Fibroblast of skin of right biceps (primary cell): Measurements from ENCODE around the gene REC114.
"Not testable (repeated sequence)": the region's sequence is repeated elsewhere in the genome, so short reads cannot be mapped to it uniquely, and the experiment has no call there.

Source experiments
- DNase-seq: peaks from one replicate; pipeline ENCODE4 v3.0.0-alpha.2; 2013

Gene REC114

GRCh38 chr15:73538563-73539211 lies 95.7 kb downstream of the REC114 start:
- DNase-seq: no peak

DNA sequence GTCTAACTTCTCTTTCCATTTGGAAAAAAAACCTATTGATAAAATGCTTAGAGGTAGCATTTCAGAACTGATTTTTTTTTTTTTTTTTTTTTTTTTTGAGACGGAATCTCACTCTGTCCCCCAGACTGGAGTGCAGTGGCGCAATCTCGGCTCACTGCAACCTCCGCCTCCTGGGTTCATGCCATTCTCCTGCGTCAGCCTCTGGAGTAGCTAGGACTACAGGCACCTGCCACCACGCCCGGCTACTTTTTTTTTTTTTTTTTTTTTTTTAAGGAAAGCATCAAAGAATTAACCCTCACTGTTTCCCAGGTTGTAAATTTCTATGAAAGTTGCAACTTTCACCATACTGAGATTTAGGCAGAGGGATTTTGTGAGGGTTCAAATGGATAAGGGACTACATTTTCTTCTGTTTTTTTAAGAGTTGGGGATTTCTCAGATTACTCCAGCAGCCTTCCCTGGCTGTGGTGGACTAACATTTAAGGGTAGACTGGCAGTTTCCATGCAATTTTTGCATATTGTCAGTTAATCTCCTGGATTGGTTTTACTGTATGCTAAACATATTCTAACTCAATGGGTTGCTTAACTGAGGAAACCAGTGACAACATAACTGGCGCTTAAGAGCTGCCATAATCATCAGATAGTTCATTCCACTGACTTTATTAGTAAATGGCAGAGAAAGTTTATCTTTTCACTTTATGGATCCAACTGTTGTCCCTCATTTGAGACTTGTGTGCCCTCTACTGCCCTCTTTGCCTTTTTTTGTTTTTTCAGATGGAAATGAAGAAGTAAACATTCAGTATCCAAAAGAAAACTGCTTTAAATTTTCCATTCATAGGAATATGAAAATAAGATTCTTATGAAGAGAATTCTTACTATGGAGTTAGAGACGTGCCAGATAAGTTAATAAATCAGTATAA lies 96.5 kb downstream of the REC114 start:
- no peak for DNase-seq

DNA sequence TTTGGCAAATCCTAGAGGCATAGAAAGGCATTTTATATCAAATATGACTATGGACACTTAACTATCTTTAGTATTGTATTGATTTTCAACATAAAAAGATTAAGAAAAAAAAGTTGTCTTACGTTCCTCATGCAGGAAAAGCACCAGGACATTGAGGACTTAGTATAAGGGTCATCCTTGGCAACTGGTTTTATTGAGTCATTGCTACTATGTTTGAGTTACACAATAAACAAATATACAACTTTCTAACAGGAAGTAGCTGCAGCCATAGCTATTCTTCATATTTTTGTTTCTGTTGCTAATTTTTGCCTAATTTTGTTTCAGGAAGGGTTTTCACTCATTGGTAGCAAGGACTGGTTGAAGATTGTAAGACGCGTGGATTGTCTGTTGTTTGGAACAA lies 97.2 kb downstream of the REC114 start:
- no peak for DNase-seq

GRCh38 chr15:73541479-73541878 lies 98.5 kb downstream of the REC114 start:
- DNase-seq: no peak

- not testable (repeated sequence) for DNase-seq
These were observed 106.0 kb downstream of the REC114 start for GRCh38 chr15:73548925-73549324.

DNA sequence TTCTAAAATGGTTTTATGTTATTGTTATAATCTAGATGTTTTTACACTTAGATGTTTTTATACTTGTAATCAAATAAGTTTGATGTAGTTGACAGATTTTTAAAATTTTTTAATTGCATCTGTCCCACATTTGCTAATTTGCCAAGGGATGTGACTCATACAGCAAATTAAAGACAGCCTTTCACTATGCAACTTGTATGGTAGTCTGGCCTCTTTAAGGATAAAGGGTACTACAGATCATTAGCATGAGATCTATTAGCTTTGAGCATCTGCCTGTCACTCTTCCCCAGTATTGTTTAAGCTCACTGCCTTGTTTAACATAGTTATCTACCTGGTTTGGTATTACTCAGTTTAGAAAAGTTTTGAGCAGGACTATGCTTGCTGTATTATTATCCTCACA lies 107.2 kb downstream of the REC114 start:
- DNase-seq: peak; percentile 16

GRCh38 chr15:73555080-73555479 lies 112.1 kb downstream of the REC114 start:
- DNase-seq: no peak

DNA sequence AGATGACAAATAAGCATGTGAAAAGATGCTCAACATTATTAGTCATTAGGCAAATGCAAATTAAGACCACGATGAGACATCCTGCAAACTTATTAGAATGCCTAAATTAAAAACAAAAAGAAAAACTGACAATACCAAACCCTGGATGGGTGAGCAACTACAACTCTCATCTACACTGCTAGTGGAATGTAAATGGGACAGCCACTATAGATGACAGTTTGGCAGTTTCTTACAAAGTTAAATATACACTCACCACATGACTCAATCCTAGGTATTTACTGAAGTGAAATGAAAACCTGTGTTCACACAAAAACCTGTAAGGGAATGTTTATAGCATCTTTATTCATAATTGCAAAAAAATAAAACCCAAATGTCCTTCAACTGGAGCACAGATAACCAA lies 115.6 kb downstream of the REC114 start:
- no peak for DNase-seq

DNA sequence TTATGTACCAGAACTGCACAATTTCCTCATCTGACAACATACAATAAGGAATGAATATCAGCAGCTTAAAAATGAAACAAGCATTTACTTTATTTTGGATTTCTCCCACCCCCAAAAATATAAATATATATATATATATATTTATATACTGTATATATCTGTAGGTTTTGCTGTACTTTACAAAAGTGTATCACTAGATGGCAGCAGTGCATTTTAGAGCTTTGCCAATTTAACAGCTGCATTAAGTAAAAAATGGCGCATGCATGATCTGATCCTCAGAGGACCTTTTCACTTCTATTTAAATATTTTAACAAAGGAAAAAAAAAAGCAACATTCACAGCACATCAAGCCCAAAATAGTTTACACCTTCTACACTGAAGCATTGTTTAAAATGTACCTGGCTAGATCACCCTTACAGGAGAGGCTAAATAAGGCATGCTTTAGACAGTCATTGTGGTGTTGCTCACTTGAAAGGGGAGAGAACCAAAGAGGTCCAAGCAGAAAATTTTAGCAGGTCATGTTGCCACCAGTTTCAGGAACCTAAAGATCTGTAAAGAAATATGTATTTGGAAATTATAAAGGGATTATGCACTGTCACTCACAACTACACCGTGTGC lies 117.6 kb downstream of the REC114 start:
- DNase-seq: peak; percentile 72

GRCh38 chr15:73564255-73564654 lies 121.3 kb downstream of the REC114 start:
- peak; percentile 50 for DNase-seq

- DNase-seq: no peak
These were observed 124.1 kb downstream of the REC114 start for GRCh38 chr15:73567020-73567419.

GRCh38 chr15:73568564-73569280 lies 125.8 kb downstream of the REC114 start:
- DNase-seq: no peak

DNA sequence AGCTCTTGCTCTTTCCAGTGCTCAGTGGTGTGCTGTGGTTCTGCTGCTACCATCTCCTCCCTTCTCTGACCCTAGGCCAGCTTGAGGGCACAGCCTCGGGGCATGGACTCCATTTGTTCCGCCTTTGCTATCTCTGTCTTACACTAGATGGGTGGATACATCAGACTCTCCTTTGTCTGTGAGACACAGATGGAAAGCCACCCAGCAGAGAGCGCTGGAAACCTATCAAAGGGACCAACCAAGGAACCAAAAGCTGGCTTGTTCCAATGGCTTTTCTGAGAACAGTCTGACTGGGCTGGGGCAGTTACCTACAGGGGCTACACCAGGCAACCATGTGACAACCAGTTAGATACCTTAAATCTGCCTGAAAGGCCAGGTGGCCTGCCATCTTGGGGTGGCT lies 126.4 kb downstream of the REC114 start:
- DNase-seq: no peak

- DNase-seq: no peak
These were observed 127.5 kb downstream of the REC114 start for GRCh38 chr15:73570355-73571032.

- no peak for DNase-seq
These were observed 128.4 kb downstream of the REC114 start for GRCh38 chr15:73571346-73571745.

GRCh38 chr15:73572296-73572695 lies 129.3 kb downstream of the REC114 start:
- DNase-seq: no peak

DNA sequence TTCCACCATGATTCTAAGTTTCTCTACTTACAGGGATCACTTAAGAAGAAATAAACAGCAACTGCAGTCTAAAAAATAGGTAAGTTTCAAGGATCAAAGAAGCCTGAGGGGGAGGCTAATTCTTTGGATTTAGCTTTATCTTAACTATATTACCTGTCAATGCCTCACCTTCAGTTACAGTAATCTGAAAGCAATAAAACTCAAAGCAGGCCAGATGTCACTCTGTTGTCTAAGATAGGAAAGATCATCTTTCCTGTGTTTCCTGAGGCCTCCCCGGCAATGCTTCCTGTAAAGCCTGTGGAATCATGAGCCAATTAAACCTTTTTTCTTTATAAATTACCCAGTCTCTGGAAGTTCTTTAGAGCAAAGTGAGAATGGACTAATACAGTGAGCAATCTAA lies 130.1 kb downstream of the REC114 start:
- no peak for DNase-seq

DNA sequence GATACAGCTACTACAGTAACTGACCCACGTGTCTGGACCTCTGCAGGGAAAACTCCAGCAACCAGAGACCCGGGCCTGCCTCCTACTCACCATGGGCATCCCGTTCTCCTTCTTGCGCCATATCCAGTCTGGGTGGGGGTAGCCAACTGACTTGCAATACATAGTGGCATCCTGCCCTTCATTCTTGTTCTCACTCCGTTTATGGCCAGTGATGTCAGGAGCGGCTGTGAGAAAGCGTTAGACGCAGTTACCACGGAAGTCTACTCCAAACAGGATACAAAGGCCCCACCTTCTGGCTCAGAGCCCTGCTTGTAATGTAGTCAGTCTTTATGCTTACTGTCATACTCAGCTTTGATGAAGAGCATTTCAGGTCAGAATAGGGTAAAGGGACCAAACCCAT lies 130.6 kb downstream of the REC114 start:
- peak; percentile 78 for DNase-seq

- DNase-seq: peak; percentile 12
These were observed 132.8 kb downstream of the REC114 start for GRCh38 chr15:73575636-73576247.

DNA sequence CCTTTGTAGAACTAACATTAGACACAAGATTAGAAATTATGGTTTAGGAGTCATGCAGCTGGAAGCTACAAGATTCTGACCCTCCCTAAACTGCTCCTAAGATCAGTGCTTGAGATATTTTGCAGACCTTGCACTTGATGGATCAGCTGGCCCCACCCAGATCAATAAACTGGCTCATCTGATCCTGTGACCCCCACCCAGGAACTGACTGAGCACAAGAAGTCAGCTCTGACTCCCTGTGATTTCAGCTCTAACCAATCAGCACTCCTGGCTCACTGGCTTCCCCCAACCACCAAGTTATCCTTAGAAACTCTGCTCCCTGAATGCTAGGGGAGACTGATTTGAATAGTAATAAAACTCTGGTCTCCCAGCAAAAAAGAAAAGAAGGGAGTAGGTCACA lies 134.6 kb downstream of the REC114 start:
- DNase-seq: not testable (repeated sequence)

DNA sequence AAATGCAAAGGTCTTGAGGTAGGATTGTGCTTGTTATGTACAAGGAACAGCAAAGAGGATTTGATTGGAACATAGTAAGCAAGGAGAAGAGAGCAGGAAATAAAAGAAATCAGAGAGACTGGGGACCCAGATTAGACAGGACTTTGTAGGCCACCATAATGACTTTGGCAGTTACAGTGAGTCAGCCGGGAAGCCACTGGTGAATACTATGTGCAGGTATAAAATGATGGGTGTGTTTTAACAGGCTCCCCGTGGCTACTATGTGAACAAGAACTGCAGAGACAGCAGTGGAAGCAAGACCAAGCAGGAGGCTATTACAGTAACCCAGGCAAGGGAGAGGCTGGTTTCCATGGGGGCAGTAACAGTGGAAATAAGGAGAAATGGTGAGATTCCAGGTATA lies 135.1 kb downstream of the REC114 start:
- DNase-seq: no peak

DNA sequence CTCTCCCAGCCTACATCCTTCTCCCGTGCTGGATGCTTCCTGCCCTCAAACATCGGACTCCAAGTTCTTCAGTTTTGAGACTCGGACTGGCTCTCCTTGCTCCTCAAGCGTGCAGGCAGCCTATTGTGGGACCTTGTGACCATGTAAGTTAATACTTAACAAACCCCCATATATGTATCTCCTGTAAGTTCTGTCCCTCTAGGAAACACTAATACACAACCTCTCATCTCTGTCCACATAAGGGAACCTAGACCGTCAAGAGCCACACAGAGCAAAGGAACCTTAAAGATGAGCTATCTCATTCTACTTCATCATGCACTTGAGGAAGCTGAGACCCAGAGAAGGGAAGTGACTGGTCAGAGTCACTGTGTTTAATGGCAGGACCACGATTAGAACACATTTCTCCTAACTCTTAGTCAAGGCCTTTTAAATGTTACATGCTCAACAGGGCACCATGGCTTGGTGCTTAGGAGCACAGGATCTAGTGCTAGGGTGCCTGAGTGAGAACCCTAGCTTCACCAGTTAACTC lies 140.0 kb downstream of the REC114 start:
- no peak for DNase-seq
